ENCODE data around the gene ADARB2. TPM values are rescaled to one million over a fixed set of nuclear protein-coding genes. Genes with fewer than 3 reads are reported as not detected.
A peak's percentile ranks its signal among the peaks of the same experiment; 100 is the strongest.

The ADARB2 gene
- total and polyA plus RNA-seq, 4 donors, result under 0.01 to 0.79 TPM; not detected in 2

DNA sequence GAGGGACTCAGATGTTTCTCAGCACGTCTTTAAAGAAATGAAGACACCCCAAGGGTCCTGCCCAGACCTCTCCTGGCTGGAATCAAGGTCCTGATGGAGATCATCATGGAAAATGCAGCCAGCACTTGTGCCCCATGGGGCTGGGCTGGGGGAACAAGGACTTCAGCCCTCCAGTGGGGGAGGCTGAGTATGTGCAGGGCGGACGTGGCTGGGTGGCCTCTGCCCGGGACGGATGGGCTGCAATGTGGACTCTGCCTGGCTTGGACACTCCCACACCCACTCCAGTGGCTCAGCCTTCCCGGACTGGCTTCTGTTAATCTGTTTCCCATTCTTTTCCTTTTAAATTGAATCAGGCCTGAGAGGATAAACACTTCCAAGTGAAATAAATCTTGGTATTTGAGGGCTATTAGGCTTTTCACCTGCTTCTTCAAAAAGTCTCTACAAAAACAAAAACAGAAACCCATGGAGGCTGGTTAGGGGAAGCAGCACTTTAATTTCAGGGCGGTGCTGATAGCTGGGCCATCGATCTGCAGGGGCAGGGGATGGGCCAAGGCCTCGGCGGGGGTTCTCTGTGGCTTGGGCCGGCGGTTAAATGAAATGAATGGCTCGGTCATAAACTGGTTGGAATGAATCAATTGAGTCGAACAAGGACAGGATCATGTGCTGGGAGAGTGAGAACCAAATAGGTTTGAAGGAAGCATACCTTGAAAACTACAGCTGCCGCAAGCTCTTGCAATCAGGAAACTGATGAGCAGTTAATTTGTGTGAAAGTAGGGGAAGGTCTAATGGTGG, 51.4 kb downstream of the ADARB2 start:
- DNase-seq (no peak), ATAC-seq (ENCODE audit: low FRiP score) (no peak)
- H3K27me3 ChIP-seq (ENCODE audit: control insufficient read depth in 1 of 2, insufficient read depth in 2 of 2, low read length in 1 of 2), result no peaks in the 10 kb centered on the region
- WGBS, 2 donors, result 42 to 47% methylated on average over 15 of the region's 15 CpGs
- H3K9me3 ChIP-seq (ENCODE audit: control insufficient read depth, low read length), result peaks cover 2% of the 10 kb centered on the region
- no peak overlapping the region for H3K4me3 ChIP-seq (ENCODE audit: low read length in 2 of 2)
- intact Hi-C loops (cut with DNase I), result no loop called here
- no peaks in the 10 kb centered on the region for H3K36me3 ChIP-seq (ENCODE audit: control insufficient read depth in 1 of 2, insufficient read depth in 2 of 2, low read length in 1 of 2)
- H3K27ac ChIP-seq (ENCODE audit: low read depth in 1 of 2, low read length in 2 of 2), result no peak overlapping the region
- no peaks in the 10 kb centered on the region for H3K4me1 ChIP-seq (ENCODE audit: control insufficient read depth in 1 of 2, insufficient read depth in 2 of 2, low read length in 2 of 2)

- intact Hi-C loops (cut with DNase I), result loop anchor here in 1 of 2 donors (5.0 kb wide), 1 partner anchor 297 kb away; no protein-coding TSS in a partner anchor
- 93 to 94% methylated on average over 9 of the region's 9 CpGs for WGBS, 2 donors
These were observed 52.3 kb downstream of the ADARB2 start for GRCh38 chr10:1684991-1685390.

DNA sequence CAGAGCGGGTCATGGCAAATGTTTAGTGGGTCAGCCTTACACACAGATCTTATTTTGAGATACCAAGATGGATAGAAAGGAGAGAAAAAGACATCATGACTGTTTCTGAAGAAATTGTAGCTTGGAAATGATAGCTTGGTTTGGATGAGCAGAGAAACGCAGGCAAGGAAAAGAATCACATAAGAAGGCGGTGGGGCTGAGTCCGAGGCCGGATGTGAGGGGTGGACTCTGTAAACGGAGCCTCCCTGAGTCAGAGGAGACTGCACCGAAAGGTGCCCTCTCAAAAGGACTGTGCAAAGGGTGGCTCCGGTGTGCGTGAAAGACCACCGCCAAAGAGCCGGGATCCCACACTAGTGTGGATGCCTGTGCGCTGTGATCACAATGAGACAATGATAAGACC, 53.7 kb downstream of the ADARB2 start:
- intact Hi-C loops (cut with DNase I), result loop anchor here in 1 of 2 donors (5.0 kb wide), 1 partner anchor 299 kb away; no protein-coding TSS in a partner anchor
- Histone ChIP-seq H3K4me1 (ENCODE audit: control insufficient read depth in 1 of 2, insufficient read depth in 2 of 2, low read length in 2 of 2) (no peaks in the 10 kb centered on the region), H3K36me3 (ENCODE audit: control insufficient read depth in 1 of 2, insufficient read depth in 2 of 2, low read length in 1 of 2) (no peaks in the 10 kb centered on the region), H3K4me3 (ENCODE audit: low read length in 2 of 2) (no peak overlapping the region), H3K9me3 (ENCODE audit: control insufficient read depth, low read length) (no peaks in the 10 kb centered on the region), H3K27ac (ENCODE audit: low read depth in 1 of 2, low read length in 2 of 2) (no peak overlapping the region), H3K27me3 (ENCODE audit: control insufficient read depth in 1 of 2, insufficient read depth in 2 of 2, low read length in 1 of 2) (no peaks in the 10 kb centered on the region)
- WGBS, 2 donors, result 90 to 91% methylated on average over 12 of the region's 12 CpGs
- ATAC-seq (ENCODE audit: low FRiP score) (no peak), DNase-seq (no peak)

More at GRCh38 chr10:1684991-1685390, 52.3 kb downstream of the ADARB2 start:
- no peak for DNase-seq
- Histone ChIP-seq H3K27ac (ENCODE audit: low read depth in 1 of 2, low read length in 2 of 2) (no peak overlapping the region), H3K27me3 (ENCODE audit: control insufficient read depth in 1 of 2, insufficient read depth in 2 of 2, low read length in 1 of 2) (no peaks in the 10 kb centered on the region), H3K36me3 (ENCODE audit: control insufficient read depth in 1 of 2, insufficient read depth in 2 of 2, low read length in 1 of 2) (no peaks in the 10 kb centered on the region), H3K9me3 (ENCODE audit: control insufficient read depth, low read length) (peaks cover 2% of the 10 kb centered on the region), H3K4me3 (ENCODE audit: low read length in 2 of 2) (no peak overlapping the region), H3K4me1 (ENCODE audit: control insufficient read depth in 1 of 2, insufficient read depth in 2 of 2, low read length in 2 of 2) (no peaks in the 10 kb centered on the region)
- ATAC-seq (ENCODE audit: low FRiP score), result no peak

- 45 to 47% methylated on average over 13 of the region's 13 CpGs for WGBS, 2 donors
- H3K27ac ChIP-seq (ENCODE audit: low read depth in 1 of 2, low read length in 2 of 2), result no peak overlapping the region
- no peaks in the 10 kb centered on the region for H3K9me3 ChIP-seq (ENCODE audit: control insufficient read depth, low read length)
- no peaks in the 10 kb centered on the region for H3K4me1 ChIP-seq (ENCODE audit: control insufficient read depth in 1 of 2, insufficient read depth in 2 of 2, low read length in 2 of 2)
- H3K36me3 ChIP-seq (ENCODE audit: control insufficient read depth in 1 of 2, insufficient read depth in 2 of 2, low read length in 1 of 2), result no peaks in the 10 kb centered on the region
- DNase-seq (no peak), ATAC-seq (ENCODE audit: low FRiP score) (no peak)
- H3K4me3 ChIP-seq (ENCODE audit: low read length in 2 of 2), result no peak overlapping the region
- intact Hi-C loops (cut with DNase I), result loop anchor here in 1 of 2 donors (5.0 kb wide), 1 partner anchor 302 kb away; no protein-coding TSS in a partner anchor
- no peaks in the 10 kb centered on the region for H3K27me3 ChIP-seq (ENCODE audit: control insufficient read depth in 1 of 2, insufficient read depth in 2 of 2, low read length in 1 of 2)
These were observed 57.3 kb downstream of the ADARB2 start for GRCh38 chr10:1679821-1680650.

- H3K36me3 ChIP-seq (ENCODE audit: control insufficient read depth in 1 of 2, insufficient read depth in 2 of 2, low read length in 1 of 2), result no peaks in the 10 kb centered on the region
- no peaks in the 10 kb centered on the region for H3K9me3 ChIP-seq (ENCODE audit: control insufficient read depth, low read length)
- intact Hi-C loops (cut with DNase I), result no loop called here
- WGBS, 2 donors, result 85 to 88% methylated on average over 15 of the region's 15 CpGs
- DNase-seq, result no peak
- H3K27ac ChIP-seq (ENCODE audit: low read depth in 1 of 2, low read length in 2 of 2), result no peak overlapping the region
- no peaks in the 10 kb centered on the region for H3K4me1 ChIP-seq (ENCODE audit: control insufficient read depth in 1 of 2, insufficient read depth in 2 of 2, low read length in 2 of 2)
- no peaks in the 10 kb centered on the region for H3K27me3 ChIP-seq (ENCODE audit: control insufficient read depth in 1 of 2, insufficient read depth in 2 of 2, low read length in 1 of 2)
- no peak overlapping the region for H3K4me3 ChIP-seq (ENCODE audit: low read length in 2 of 2)
- ATAC-seq (ENCODE audit: low FRiP score), result peak; percentile 57
These were observed 59.2 kb downstream of the ADARB2 start for GRCh38 chr10:1678084-1678483.

- ATAC-seq (ENCODE audit: low FRiP score) (no peak), DNase-seq (no peak)
- H3K4me1 ChIP-seq (ENCODE audit: control insufficient read depth in 1 of 2, insufficient read depth in 2 of 2, low read length in 2 of 2), result no peaks in the 10 kb centered on the region
- intact Hi-C loops (cut with DNase I), result no loop called here
- H3K27ac ChIP-seq (ENCODE audit: low read depth in 1 of 2, low read length in 2 of 2), result no peak overlapping the region
- no peak overlapping the region for H3K4me3 ChIP-seq (ENCODE audit: low read length in 2 of 2)
- H3K36me3 ChIP-seq (ENCODE audit: control insufficient read depth in 1 of 2, insufficient read depth in 2 of 2, low read length in 1 of 2), result no peaks in the 10 kb centered on the region
- WGBS, 2 donors, result 60 to 66% methylated on average over 6 of the region's 6 CpGs
- H3K27me3 ChIP-seq (ENCODE audit: control insufficient read depth in 1 of 2, insufficient read depth in 2 of 2, low read length in 1 of 2), result no peaks in the 10 kb centered on the region
- no peaks in the 10 kb centered on the region for H3K9me3 ChIP-seq (ENCODE audit: control insufficient read depth, low read length)
These were observed 59.9 kb downstream of the ADARB2 start for GRCh38 chr10:1677307-1677939.

DNA sequence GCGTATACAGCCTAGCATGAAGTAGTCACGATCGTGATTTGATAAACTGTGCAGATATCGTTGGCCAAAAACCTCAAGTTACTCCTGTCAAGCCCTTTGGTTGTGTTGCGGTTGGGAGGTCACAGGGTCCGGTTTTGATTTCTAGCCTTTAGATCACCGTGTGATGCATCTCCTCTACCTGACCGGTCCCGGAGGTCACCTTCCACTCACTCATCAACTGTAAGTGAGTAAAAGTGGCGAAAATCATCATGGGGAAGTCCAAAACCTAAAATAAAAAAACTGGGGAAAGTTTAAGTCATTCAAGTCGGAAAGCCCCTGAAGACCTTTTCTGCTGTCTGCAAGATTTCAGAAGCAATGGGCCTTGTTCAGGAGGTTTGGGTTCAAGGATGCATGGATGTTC, 62.8 kb downstream of the ADARB2 start:
- no peak for ATAC-seq (ENCODE audit: low FRiP score)
- no peak for DNase-seq
- intact Hi-C loops (cut with DNase I), result no loop called here
- no peaks in the 10 kb centered on the region for H3K36me3 ChIP-seq (ENCODE audit: control insufficient read depth in 1 of 2, insufficient read depth in 2 of 2, low read length in 1 of 2)
- no peaks in the 10 kb centered on the region for H3K4me1 ChIP-seq (ENCODE audit: control insufficient read depth in 1 of 2, insufficient read depth in 2 of 2, low read length in 2 of 2)
- H3K9me3 ChIP-seq (ENCODE audit: control insufficient read depth, low read length), result no peaks in the 10 kb centered on the region
- H3K27ac ChIP-seq (ENCODE audit: low read depth in 1 of 2, low read length in 2 of 2), result no peak overlapping the region
- H3K4me3 ChIP-seq (ENCODE audit: low read length in 2 of 2), result no peak overlapping the region
- 90 to 91% methylated on average over 11 of the region's 11 CpGs for WGBS, 2 donors
- H3K27me3 ChIP-seq (ENCODE audit: control insufficient read depth in 1 of 2, insufficient read depth in 2 of 2, low read length in 1 of 2), result no peaks in the 10 kb centered on the region

GRCh38 chr10:1673568-1674345, 63.6 kb downstream of the ADARB2 start:
- DNase-seq (no peak), ATAC-seq (ENCODE audit: low FRiP score) (no peak)
- Histone ChIP-seq H3K9me3 (ENCODE audit: control insufficient read depth, low read length) (no peaks in the 10 kb centered on the region), H3K27me3 (ENCODE audit: control insufficient read depth in 1 of 2, insufficient read depth in 2 of 2, low read length in 1 of 2) (no peaks in the 10 kb centered on the region), H3K27ac (ENCODE audit: low read depth in 1 of 2, low read length in 2 of 2) (no peak overlapping the region), H3K4me1 (ENCODE audit: control insufficient read depth in 1 of 2, insufficient read depth in 2 of 2, low read length in 2 of 2) (no peaks in the 10 kb centered on the region), H3K36me3 (ENCODE audit: control insufficient read depth in 1 of 2, insufficient read depth in 2 of 2, low read length in 1 of 2) (no peaks in the 10 kb centered on the region), H3K4me3 (ENCODE audit: low read length in 2 of 2) (no peak overlapping the region)
- WGBS, 2 donors, result 80 to 81% methylated on average over 21 of the region's 21 CpGs
- intact Hi-C loops (cut with DNase I), result no loop called here

All from aorta (tissue), 5 donors.